ENCODE measurements around the gene SHB.
"Not testable (repeated sequence)": the region's sequence is repeated elsewhere in the genome, so short reads cannot be mapped to it uniquely, and the experiment has no call there.

Gene SHB

GRCh38 chr9:37965676-37966345 lies 103.2 kb downstream of the SHB start:
- DNase-seq: not testable (repeated sequence)

- no peak for DNase-seq
These were observed 103.9 kb downstream of the SHB start for GRCh38 chr9:37965116-37965515.

- no peak for DNase-seq
These were observed 104.3 kb downstream of the SHB start for GRCh38 chr9:37964740-37965081.

GRCh38 chr9:37963936-37964739 lies 104.9 kb downstream of the SHB start:
- peak; percentile 22 for DNase-seq

- no peak for DNase-seq
These were observed 107.7 kb downstream of the SHB start for GRCh38 chr9:37961351-37961750.

- no peak for DNase-seq
These were observed 108.4 kb downstream of the SHB start for GRCh38 chr9:37960631-37961030.

GRCh38 chr9:37959976-37960375 lies 109.1 kb downstream of the SHB start:
- DNase-seq: no peak

- no peak for DNase-seq
These were observed 110.9 kb downstream of the SHB start for GRCh38 chr9:37958154-37958553.

GRCh38 chr9:37957664-37957953 lies 111.4 kb downstream of the SHB start:
- DNase-seq: no peak

GRCh38 chr9:37956904-37957663 lies 111.9 kb downstream of the SHB start:
- no peak for DNase-seq

GRCh38 chr9:37956423-37956820 lies 112.6 kb downstream of the SHB start:
- no peak for DNase-seq

GRCh38 chr9:37955781-37956422 lies 113.1 kb downstream of the SHB start:
- DNase-seq: no peak

GRCh38 chr9:37954581-37954981 lies 114.4 kb downstream of the SHB start:
- DNase-seq: no peak

GRCh38 chr9:37953775-37954437 lies 115.1 kb downstream of the SHB start:
- DNase-seq: no peak

- DNase-seq: no peak
These were observed 115.7 kb downstream of the SHB start for GRCh38 chr9:37953206-37953774.

- DNase-seq: no peak
These were observed 116.3 kb downstream of the SHB start for GRCh38 chr9:37952731-37953130.

GRCh38 chr9:37951671-37952449 lies 117.2 kb downstream of the SHB start:
- DNase-seq: no peak

- DNase-seq: no peak
These were observed 118.5 kb downstream of the SHB start for GRCh38 chr9:37950561-37950960.

GRCh38 chr9:37949576-37949975 lies 119.5 kb downstream of the SHB start:
- DNase-seq: no peak

GRCh38 chr9:37948417-37948980 lies 120.5 kb downstream of the SHB start:
- no peak for DNase-seq

GRCh38 chr9:37947977-37948376 lies 121.0 kb downstream of the SHB start:
- no peak for DNase-seq

GRCh38 chr9:37947471-37947870 lies 121.6 kb downstream of the SHB start:
- DNase-seq: no peak

Measured in DMS79 treated with DMSO at 0.1 percent for 48 hours (cell line).